Lung (tissue), 12 donors: ENCODE data around the gene ULK4. TPM values are rescaled to one million over a fixed set of nuclear protein-coding genes. Genes with fewer than 3 reads are reported as not detected.

ENCODE experiments used
- ATAC-seq: fragments of 200-7000 bp; cut with Tn5 transposase; one replicate; pipeline ENCODE4 v1.9.1; 2020; ENCODE audit warnings: moderate number of reproducible peaks; ENCODE audit not compliant: insufficient read depth, low FRiP score
- DNase-seq, 3 donors: peaks; one replicate each; pipeline ENCODE4 v3.0.0-alpha.2; 2013 to 2017
- H3K27ac ChIP-seq, 2 donors: one replicate each; pipeline ENCODE4 v1.5.1; 2013; ENCODE audit warnings: mild to moderate bottlenecking in 2 of 2, moderate library complexity in 2 of 2, control low read depth in 1 of 2, inconsistent platforms in 1 of 2, low read depth in 1 of 2, low read length in 1 of 2
- H3K27me3 ChIP-seq, 3 donors: one replicate each; pipeline ENCODE4 v1.5.1; 2013; ENCODE audit warnings: low read length in 2 of 3; ENCODE audit not compliant: control insufficient read depth in 3 of 3, insufficient read depth in 3 of 3
- H3K36me3 ChIP-seq, 4 donors: one replicate each; pipeline ENCODE4 v1.5.1; 2013; ENCODE audit warnings: low read length in 4 of 4, mild to moderate bottlenecking in 1 of 4, moderate library complexity in 1 of 4; ENCODE audit not compliant: control insufficient read depth in 4 of 4, insufficient read depth in 4 of 4
- H3K4me1 ChIP-seq, 5 donors: one replicate each; pipeline ENCODE4 v1.5.1; 2013; ENCODE audit warnings: low read length in 5 of 5, mild to moderate bottlenecking in 2 of 5, moderate library complexity in 1 of 5; ENCODE audit not compliant: control insufficient read depth in 5 of 5, insufficient read depth in 5 of 5
- H3K4me3 ChIP-seq: one replicate; pipeline ENCODE4 v1.5.1; 2013; ENCODE audit warnings: mild to moderate bottlenecking, control low read depth, moderate library complexity
- H3K9ac ChIP-seq, 2 donors: one replicate each; pipeline ENCODE4 v1.5.1; 2013; ENCODE audit warnings: low read length in 2 of 2, control low read depth in 1 of 2; ENCODE audit not compliant: insufficient read depth in 1 of 2
- H3K9me3 ChIP-seq, 4 donors: one replicate each; pipeline ENCODE4 v1.5.1; 2013; ENCODE audit warnings: low read length in 3 of 4, mild to moderate bottlenecking in 1 of 4, moderate library complexity in 1 of 4; ENCODE audit not compliant: control insufficient read depth in 4 of 4, insufficient read depth in 3 of 4
- WGBS, 2 donors: extraction: QIAGEN DNeasy Blood & Tissue Kit; methylation state at CpG; one replicate each; pipeline ENCODE4 v1.1.7; 2013; 5-methylcytosine and 5-hydroxymethylcytosine counted together
- polyA plus RNA-seq, 2 donors: library from polyadenylated mRNA; stranded (reverse); fragments of 200-250 nt; gene quantifications; one replicate each; pipeline ENCODE4 v1.2.1, GENCODE V29; 2013
- total RNA-seq, 2 donors: library from RNA; depleted of rRNA in 1 of 2; stranded (reverse); fragments of >200 nt in 1 of 2; gene quantifications; one replicate each; pipeline ENCODE4 v1.2.1, GENCODE V29; 2014 to 2021
- TF ChIP-seq, protein P1 (sequence below): IDR thresholded peaks from 2 replicates; pipeline ENCODE4 v1.5.1; 2012; ENCODE audit warnings: mild to moderate bottlenecking; ENCODE audit errors: control extremely low read depth, extremely low read depth
- donor health status: control.
- donor health status: control.
- donor health status: Bipolar disorder and iron deficiency.
- donor health status: healthy.
- donor health status: DM: yes; HTN: yes; CAD: no.

ULK4 gene
- total and polyA plus RNA-seq, 4 donors, result 2.8 to 56.0 (median 12.6) TPM

DNA sequence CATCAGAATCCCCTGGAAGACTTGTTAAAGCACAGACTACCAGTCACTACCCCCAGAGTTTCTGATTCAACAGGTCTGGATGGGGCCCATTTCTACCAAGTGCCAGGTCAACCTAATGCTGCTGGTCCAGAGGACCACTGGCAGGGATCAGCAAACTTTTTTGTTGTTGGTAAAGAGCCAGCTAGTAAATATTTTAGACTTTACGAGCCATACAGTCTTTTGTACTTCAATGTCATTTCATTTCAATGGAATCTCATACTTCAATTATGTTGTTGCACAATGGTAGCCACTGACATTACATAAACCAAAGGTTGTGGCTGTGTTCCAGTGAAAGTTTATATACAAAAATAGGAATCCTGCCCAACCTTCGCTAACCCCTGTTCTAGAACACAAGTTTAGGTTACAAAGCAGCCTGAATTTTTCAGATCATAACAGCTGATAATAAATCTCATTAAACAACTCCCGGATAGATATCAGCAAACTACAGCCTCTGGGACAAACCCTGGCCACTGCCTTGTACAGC is 28.7 kb downstream of the ULK4 start:
- H3K9me3 ChIP-seq, result no peaks in the 10 kb centered on the region
- no peaks in the 10 kb centered on the region for H3K27me3 ChIP-seq
- 38 to 57% methylated on average over 3 of the region's 3 CpGs for WGBS, 2 donors
- TF ChIP-seq, protein P1, sequence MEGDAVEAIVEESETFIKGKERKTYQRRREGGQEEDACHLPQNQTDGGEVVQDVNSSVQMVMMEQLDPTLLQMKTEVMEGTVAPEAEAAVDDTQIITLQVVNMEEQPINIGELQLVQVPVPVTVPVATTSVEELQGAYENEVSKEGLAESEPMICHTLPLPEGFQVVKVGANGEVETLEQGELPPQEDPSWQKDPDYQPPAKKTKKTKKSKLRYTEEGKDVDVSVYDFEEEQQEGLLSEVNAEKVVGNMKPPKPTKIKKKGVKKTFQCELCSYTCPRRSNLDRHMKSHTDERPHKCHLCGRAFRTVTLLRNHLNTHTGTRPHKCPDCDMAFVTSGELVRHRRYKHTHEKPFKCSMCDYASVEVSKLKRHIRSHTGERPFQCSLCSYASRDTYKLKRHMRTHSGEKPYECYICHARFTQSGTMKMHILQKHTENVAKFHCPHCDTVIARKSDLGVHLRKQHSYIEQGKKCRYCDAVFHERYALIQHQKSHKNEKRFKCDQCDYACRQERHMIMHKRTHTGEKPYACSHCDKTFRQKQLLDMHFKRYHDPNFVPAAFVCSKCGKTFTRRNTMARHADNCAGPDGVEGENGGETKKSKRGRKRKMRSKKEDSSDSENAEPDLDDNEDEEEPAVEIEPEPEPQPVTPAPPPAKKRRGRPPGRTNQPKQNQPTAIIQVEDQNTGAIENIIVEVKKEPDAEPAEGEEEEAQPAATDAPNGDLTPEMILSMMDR, result no peak
- no peak overlapping the region for H3K9ac ChIP-seq
- DNase-seq, result peak; percentile 21 to 78 (median 76)
- peaks cover 0 to 8% (median 0%) of the 10 kb centered on the region in 5 donors for H3K4me1 ChIP-seq
- no peak for ATAC-seq
- H3K27ac ChIP-seq, result no peak overlapping the region
- no peaks in the 10 kb centered on the region for H3K36me3 ChIP-seq
- no peak overlapping the region for H3K4me3 ChIP-seq

DNA sequence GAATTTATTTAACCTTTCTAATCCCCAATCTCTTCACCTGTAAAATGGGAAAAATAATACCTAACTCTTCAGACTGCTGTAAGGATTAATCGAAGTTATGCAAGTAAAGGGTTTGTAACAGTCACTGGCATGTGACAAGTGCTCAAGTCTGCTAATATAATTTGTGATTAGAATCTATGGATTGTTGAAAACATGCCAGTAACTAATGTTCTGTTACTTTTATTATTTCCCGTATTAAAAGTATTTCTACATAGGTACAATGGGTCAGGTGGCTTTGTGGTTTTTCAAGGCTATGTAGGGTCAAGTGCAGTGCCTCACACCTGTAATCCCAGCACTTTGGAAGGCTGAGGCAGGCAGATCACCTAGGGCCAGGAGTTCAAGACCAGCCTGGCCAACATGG is 29.4 kb downstream of the ULK4 start:
- ATAC-seq (no peak), DNase-seq (peak in 2 of 3 donors; percentile 1 to 5)
- Histone ChIP-seq H3K9me3 (no peaks in the 10 kb centered on the region), H3K4me3 (no peak overlapping the region), H3K27me3 (no peaks in the 10 kb centered on the region), H3K36me3 (no peaks in the 10 kb centered on the region), H3K9ac (no peak overlapping the region), H3K4me1 (peaks cover 0 to 8% (median 0%) of the 10 kb centered on the region in 5 donors), H3K27ac (no peak overlapping the region)
- 49 to 74% methylated on average over 2 of the region's 2 CpGs for WGBS, 2 donors
- TF ChIP-seq, protein P1, result no peak

DNA sequence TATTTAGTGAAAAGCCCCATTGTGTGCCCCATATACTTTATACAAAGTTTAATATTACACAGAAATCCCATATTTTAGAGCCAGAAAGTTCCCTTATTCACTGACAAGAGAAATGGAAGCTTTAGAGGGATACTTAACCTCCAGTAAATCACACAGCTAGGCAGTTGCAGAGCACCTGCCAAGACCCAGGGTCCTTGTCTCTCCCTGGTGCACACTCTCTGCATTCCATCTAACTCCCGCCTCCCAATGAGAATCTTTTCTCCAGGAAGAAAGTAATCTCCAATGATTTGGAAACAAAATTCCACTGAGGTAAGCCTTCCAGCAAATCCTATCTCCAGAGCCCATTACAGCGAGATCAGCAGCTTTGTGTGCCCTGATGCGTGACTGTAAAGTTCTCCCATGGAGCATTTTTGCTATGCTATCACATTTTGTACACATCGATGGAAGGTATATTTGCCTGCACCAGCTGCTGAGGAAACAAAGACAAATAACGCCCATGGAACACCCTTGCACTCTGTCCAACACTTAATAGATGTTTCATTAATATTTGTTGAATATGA is 41.4 kb downstream of the ULK4 start:
- Histone ChIP-seq H3K36me3 (peaks cover 0 to 3% (median 0%) of the 10 kb centered on the region in 4 donors), H3K9me3 (no peaks in the 10 kb centered on the region), H3K27me3 (no peaks in the 10 kb centered on the region), H3K9ac (no peak overlapping the region), H3K4me3 (no peak overlapping the region), H3K4me1 (no peaks in the 10 kb centered on the region), H3K27ac (no peak overlapping the region)
- WGBS, 2 donors, result 95 to 96% methylated on average over 5 of the region's 5 CpGs
- ATAC-seq, result no peak
- no peak for DNase-seq
- TF ChIP-seq, protein P1, result no peak

DNA sequence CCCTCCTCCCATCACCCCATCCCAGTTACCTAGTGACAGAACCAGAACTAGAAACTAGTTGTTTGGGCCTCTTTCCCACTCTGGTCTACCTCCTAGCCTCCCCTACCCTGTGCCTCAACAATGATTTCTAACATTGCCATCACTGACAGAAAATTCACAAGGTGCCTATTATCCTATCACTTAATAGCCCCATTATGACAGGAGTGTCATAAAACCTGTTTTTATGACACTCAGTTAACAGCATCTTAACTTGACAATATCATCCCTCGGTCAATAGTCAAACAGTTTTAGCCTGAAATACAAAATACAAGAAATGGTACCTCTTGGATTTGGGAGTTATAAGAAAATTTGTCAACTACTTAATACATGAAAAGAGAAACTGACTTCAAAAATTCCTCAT is 46.5 kb downstream of the ULK4 start:
- ATAC-seq (no peak), DNase-seq (no peak)
- TF ChIP-seq, protein P1, result no peak
- Histone ChIP-seq H3K27ac (no peak overlapping the region), H3K9ac (no peak overlapping the region), H3K9me3 (no peaks in the 10 kb centered on the region), H3K4me1 (no peaks in the 10 kb centered on the region), H3K27me3 (no peaks in the 10 kb centered on the region), H3K36me3 (peaks cover 0 to 2% (median 0%) of the 10 kb centered on the region in 4 donors), H3K4me3 (no peak overlapping the region)
- 94 to 96% methylated on average over 1 of the region's 1 CpG for WGBS, 2 donors
